Mesenchymal stem cell (in vitro differentiated cells and primary cell): Measurements from ENCODE around the gene MALRD1.
A peak's percentile ranks its signal among the peaks of the same experiment; 100 is the strongest.

Source experiments
- DNase-seq: peaks from one replicate; pipeline ENCODE4 v3.0.0-alpha.2; 2013
- H2AFZ ChIP-seq: one replicate; pipeline ENCODE4 v1.6.1; 2013; ENCODE audit warnings: low read depth, mild to moderate bottlenecking, control low read depth, inconsistent platforms, low read length, moderate library complexity
- H2AK5ac ChIP-seq: 2 replicates; pipeline ENCODE4 v1.6.1; 2013; ENCODE audit warnings: low read length, moderate library complexity, mild to moderate bottlenecking, inconsistent platforms; ENCODE audit not compliant: severe bottlenecking
- H2BK120ac ChIP-seq: one replicate; pipeline ENCODE4 v1.6.1; 2013; ENCODE audit warnings: low read depth, mild to moderate bottlenecking, inconsistent platforms, low read length, moderate library complexity
- H2BK12ac ChIP-seq, 2 experiments: one replicate each; pipeline ENCODE4 v1.6.1; 2013; ENCODE audit warnings: inconsistent platforms in 2 of 2, low read length in 2 of 2, mild to moderate bottlenecking in 2 of 2, moderate library complexity in 2 of 2, control low read depth in 1 of 2
- H2BK15ac ChIP-seq: one replicate; pipeline ENCODE4 v1.6.1; 2013; ENCODE audit warnings: mild to moderate bottlenecking, low read depth, inconsistent platforms; ENCODE audit not compliant: poor library complexity, severe bottlenecking
- H2BK5ac ChIP-seq: 2 replicates; pipeline ENCODE4 v1.6.1; 2013; ENCODE audit warnings: low read depth, mild to moderate bottlenecking, low read length, control low read depth, inconsistent platforms; ENCODE audit not compliant: poor library complexity, severe bottlenecking
- H3K14ac ChIP-seq, 2 experiments: one replicate each; pipeline ENCODE4 v1.6.1; 2013; ENCODE audit warnings: inconsistent platforms in 2 of 2, low read length in 2 of 2, control low read depth in 1 of 2, mild to moderate bottlenecking in 1 of 2, moderate library complexity in 1 of 2
- H3K18ac ChIP-seq, 2 experiments: one replicate each; pipeline ENCODE4 v1.6.1; 2013; ENCODE audit warnings: inconsistent platforms in 2 of 2, low read length in 2 of 2, control low read depth in 1 of 2, low read depth in 1 of 2, mild to moderate bottlenecking in 1 of 2
- H3K23ac ChIP-seq, 2 experiments: one replicate each; pipeline ENCODE4 v1.6.1; 2013; ENCODE audit warnings: inconsistent platforms in 2 of 2, low read length in 2 of 2, mild to moderate bottlenecking in 2 of 2, moderate library complexity in 2 of 2, control low read depth in 1 of 2
- H3K27ac ChIP-seq: 2 replicates; pipeline ENCODE4 v1.5.1; 2013; ENCODE audit warnings: mild to moderate bottlenecking, moderate library complexity, low read length, control low read depth, inconsistent platforms; ENCODE audit not compliant: poor library complexity, severe bottlenecking
- H3K27me3 ChIP-seq, 2 experiments: 2 replicates each; pipeline versions ENCODE4 v1.6.1 to v1.7.0; 2013; ENCODE audit warnings: low read length in 2 of 2, mild to moderate bottlenecking in 2 of 2, moderate library complexity in 2 of 2, control low read depth in 1 of 2, inconsistent platforms in 1 of 2; ENCODE audit not compliant: control insufficient read depth in 1 of 2, insufficient read depth in 1 of 2
- H3K36me3 ChIP-seq, 2 experiments: 2 replicates each; pipeline versions ENCODE4 v1.6.1 to v1.7.0; 2013; ENCODE audit warnings: low read length in 2 of 2, control low read depth in 1 of 2, inconsistent platforms in 1 of 2, low read depth in 1 of 2, mild to moderate bottlenecking in 1 of 2; ENCODE audit not compliant: insufficient read depth in 2 of 2, control insufficient read depth in 1 of 2
- H3K4ac ChIP-seq, 2 experiments: one replicate each; pipeline ENCODE4 v1.6.1; 2013; ENCODE audit warnings: inconsistent platforms in 2 of 2, low read length in 2 of 2, mild to moderate bottlenecking in 2 of 2, moderate library complexity in 2 of 2, control low read depth in 1 of 2, low read depth in 1 of 2
- H3K4me1 ChIP-seq: 2 replicates; pipeline ENCODE4 v1.6.1; 2013; ENCODE audit warnings: low read depth, low read length, control low read depth; ENCODE audit not compliant: control insufficient read depth, insufficient read depth
- H3K4me2 ChIP-seq: 2 replicates; pipeline ENCODE4 v1.6.1; 2013; ENCODE audit warnings: low read length, mild to moderate bottlenecking, inconsistent platforms; ENCODE audit not compliant: poor library complexity, severe bottlenecking
- H3K4me3 ChIP-seq, 2 experiments: 2 replicates each; pipeline versions ENCODE4 v1.5.1 to v1.7.0; 2013; ENCODE audit warnings: low read length in 2 of 2, mild to moderate bottlenecking in 2 of 2, control low read depth in 1 of 2, low read depth in 1 of 2; ENCODE audit not compliant: insufficient read depth in 1 of 2
- H3K79me1 ChIP-seq: replicated peaks from 2 replicates; pipeline ENCODE4 v1.6.1; 2013; ENCODE audit warnings: mild to moderate bottlenecking, control low read depth, low read length, inconsistent platforms; ENCODE audit not compliant: poor library complexity, severe bottlenecking
- H3K9ac ChIP-seq: 2 replicates; pipeline ENCODE4 v1.7.0; 2013; ENCODE audit warnings: mild to moderate bottlenecking, low read length, moderate library complexity
- H3K9me3 ChIP-seq: 2 replicates; pipeline ENCODE4 v1.7.0; 2013; ENCODE audit warnings: mild to moderate bottlenecking, low read length; ENCODE audit not compliant: control insufficient read depth
- H4K8ac ChIP-seq: one replicate; pipeline ENCODE4 v1.6.1; 2013; ENCODE audit warnings: inconsistent platforms, mild to moderate bottlenecking, low read length, moderate library complexity
- H4K91ac ChIP-seq: one replicate; pipeline ENCODE4 v1.6.1; 2013; ENCODE audit warnings: mild to moderate bottlenecking, low read length, inconsistent platforms
- WGBS: methylation state at CpG from one replicate; pipeline ENCODE4 v1.1.7; 2013; ENCODE audit warnings: mixed read lengths; 5-methylcytosine and 5-hydroxymethylcytosine counted together

Gene MALRD1

DNA sequence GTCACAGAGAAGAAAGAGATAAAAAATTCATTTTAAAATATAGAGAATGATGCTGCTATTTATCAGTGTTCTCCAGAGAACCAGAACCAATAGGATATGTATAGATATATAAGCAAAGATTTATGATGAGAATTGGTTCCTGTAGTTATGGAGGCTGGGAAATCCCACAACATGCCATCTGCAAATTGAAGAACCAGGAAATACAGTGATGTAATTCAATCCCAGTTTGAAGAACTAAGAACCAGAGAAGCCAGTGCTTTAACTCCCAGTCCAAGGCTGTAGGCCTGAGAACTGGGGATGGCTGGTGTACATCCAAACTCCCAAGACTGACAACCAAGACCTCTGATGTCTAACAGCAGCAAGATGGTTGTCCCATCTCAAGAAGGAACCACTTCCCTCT, 574.7 kb downstream of the MALRD1 start:
- H3K23ac ChIP-seq: no peak overlapping the region
- H3K18ac ChIP-seq: no peak overlapping the region
- no peak overlapping the region for H2BK15ac ChIP-seq
- H3K27ac ChIP-seq: no peak overlapping the region
- H3K4ac ChIP-seq: no peak overlapping the region
- peak overlapping the region; percentile 42 for H2AFZ ChIP-seq
- no peaks in the 10 kb centered on the region for H3K9me3 ChIP-seq
- no peaks in the 10 kb centered on the region for H3K79me1 ChIP-seq
- H2BK120ac ChIP-seq: no peak overlapping the region
- H4K91ac ChIP-seq: no peak overlapping the region
- no peaks in the 10 kb centered on the region for H3K27me3 ChIP-seq
- H2AK5ac ChIP-seq: no peak overlapping the region
- H3K4me2 ChIP-seq: no peak overlapping the region
- H4K8ac ChIP-seq: no peak overlapping the region
- no peak overlapping the region for H3K14ac ChIP-seq
- no peak overlapping the region for H2BK5ac ChIP-seq
- H3K4me3 ChIP-seq: no peak overlapping the region
- H3K36me3 ChIP-seq: no peaks in the 10 kb centered on the region
- H3K9ac ChIP-seq: no peak overlapping the region
- no peak for DNase-seq
- H3K4me1 ChIP-seq: no peaks in the 10 kb centered on the region
- peak overlapping the region in 1 of 2 experiments; percentile 52 for H2BK12ac ChIP-seq

DNA sequence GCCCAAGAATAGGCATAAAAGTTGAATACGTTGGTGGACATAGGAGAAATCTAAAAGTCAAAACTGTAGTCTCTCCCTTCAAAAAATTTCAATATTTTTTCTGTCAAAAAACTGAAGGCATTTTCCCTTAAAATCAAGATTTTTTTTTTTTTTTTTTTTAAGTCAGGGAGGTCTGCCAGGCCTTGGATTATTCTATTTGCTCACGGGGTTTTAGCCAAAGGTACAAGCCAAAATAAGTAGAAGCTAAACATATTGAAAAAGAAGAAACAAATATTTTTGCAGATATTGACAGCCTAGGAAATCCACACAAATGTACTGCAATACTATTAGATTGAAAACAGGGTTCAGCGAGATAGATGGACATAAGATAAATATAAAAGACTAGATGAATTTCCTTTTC, 577.6 kb downstream of the MALRD1 start:
- Histone ChIP-seq H3K4ac (no peak overlapping the region), H2BK15ac (no peak overlapping the region), H3K9me3 (no peaks in the 10 kb centered on the region), H2AK5ac (no peak overlapping the region), H3K27me3 (no peaks in the 10 kb centered on the region), H3K4me1 (peaks cover 5% of the 10 kb centered on the region), H4K8ac (no peak overlapping the region), H3K14ac (no peak overlapping the region), H4K91ac (no peak overlapping the region), H3K27ac (no peak overlapping the region), H2BK120ac (no peak overlapping the region), H3K18ac (no peak overlapping the region), H3K36me3 (no peaks in the 10 kb centered on the region), H3K4me2 (no peak overlapping the region), H2BK5ac (no peak overlapping the region), H2BK12ac (no peak overlapping the region), H3K4me3 (no peak overlapping the region), H3K79me1 (no peaks in the 10 kb centered on the region), H2AFZ (no peak overlapping the region), H3K23ac (no peak overlapping the region), H3K9ac (no peak overlapping the region)
- DNase-seq: no peak
- no CpG with 5 or more reads among the region's 3 CpGs for WGBS

DNA sequence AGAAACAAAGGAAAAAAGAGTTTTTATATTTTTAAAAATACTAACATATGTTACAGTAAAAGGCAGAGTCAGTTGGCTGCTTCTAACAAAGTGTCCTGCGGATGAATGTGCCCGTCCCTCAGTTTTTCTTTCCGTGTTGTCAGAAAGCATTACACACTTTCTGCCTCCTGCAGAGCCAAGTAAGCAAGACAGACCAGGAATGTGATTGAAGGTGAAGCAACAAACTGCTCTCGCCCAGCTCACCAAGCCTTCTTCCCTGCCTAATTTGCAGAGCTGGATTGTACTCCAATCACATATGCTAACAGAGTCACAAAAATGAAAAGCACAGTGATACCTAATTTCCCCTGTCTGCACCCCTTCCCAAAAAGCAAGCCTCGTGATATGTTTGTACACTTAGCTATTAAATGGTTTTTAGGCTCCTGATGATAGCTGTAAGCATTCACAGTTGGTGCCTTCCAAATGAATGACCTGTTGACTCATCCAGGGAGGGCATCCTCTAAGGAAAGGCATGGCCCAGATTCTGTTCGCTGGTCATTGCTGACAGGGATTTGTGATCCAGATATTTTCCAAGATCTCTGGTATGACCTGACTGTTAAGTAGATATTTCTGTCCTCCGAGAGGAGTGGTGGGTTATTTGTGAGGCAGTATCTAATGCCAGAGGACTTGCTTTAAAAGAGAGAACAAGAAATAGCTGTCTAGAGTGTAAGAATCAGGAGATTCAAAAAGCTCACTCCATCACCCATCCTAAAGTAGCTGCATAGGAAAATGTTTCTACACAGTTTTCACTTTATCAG, 580.4 kb downstream of the MALRD1 start:
- H3K4me2 ChIP-seq: peak overlapping the region; percentile 40
- H2BK15ac ChIP-seq: no peak overlapping the region
- H3K36me3 ChIP-seq: no peaks in the 10 kb centered on the region
- H3K4me3 ChIP-seq: peak overlapping the region in 1 of 2 experiments; percentile 27
- H3K9ac ChIP-seq: peak overlapping the region; percentile 75
- peak overlapping the region; percentile 63 for H2AFZ ChIP-seq
- H3K14ac ChIP-seq: no peak overlapping the region
- H2BK120ac ChIP-seq: no peak overlapping the region
- H3K79me1 ChIP-seq: no peaks in the 10 kb centered on the region
- no peaks in the 10 kb centered on the region for H3K9me3 ChIP-seq
- peak overlapping the region; percentile 38 to 88 for H2BK12ac ChIP-seq
- H3K4ac ChIP-seq: peak overlapping the region in 1 of 2 experiments; percentile 61
- H3K27ac ChIP-seq: peak overlapping the region; percentile 86
- no peak overlapping the region for H2AK5ac ChIP-seq
- WGBS: 73% methylated on average over 7 of the region's 7 CpGs
- H2BK5ac ChIP-seq: no peak overlapping the region
- H3K18ac ChIP-seq: peak overlapping the region; percentile 19 to 76
- peak overlapping the region; percentile 35 for H4K8ac ChIP-seq
- no peaks in the 10 kb centered on the region for H3K27me3 ChIP-seq
- peak; percentile 39 for DNase-seq
- no peak overlapping the region for H3K23ac ChIP-seq
- no peak overlapping the region for H4K91ac ChIP-seq
- H3K4me1 ChIP-seq: peaks cover 5% of the 10 kb centered on the region

DNA sequence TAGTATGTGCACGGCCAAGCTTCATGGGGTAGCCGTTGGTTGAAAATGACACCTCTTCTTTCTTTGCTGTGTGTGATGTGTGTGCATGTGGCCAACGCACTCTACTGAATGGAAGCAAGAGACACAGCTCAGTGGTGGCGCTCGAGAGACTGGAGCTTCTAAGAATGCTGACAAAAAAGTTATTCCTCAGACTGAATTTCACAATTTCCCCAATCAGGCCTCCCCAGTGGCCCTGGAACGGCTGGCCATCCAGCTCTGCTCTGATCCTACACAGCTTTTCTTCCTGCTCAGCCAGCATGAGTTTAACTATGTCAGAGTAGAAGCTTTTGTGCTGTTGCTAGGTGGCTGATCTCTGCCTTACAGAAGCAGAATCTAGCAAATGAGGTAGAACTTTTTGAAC, 581.0 kb downstream of the MALRD1 start:
- DNase-seq: peak; percentile 71
- Histone ChIP-seq H4K91ac (no peak overlapping the region), H3K4ac (peak overlapping the region in 1 of 2 experiments; percentile 54), H2BK12ac (no peak overlapping the region), H3K4me2 (no peak overlapping the region), H2BK120ac (peak overlapping the region; percentile 44), H2BK5ac (no peak overlapping the region), H3K79me1 (no peaks in the 10 kb centered on the region), H3K23ac (no peak overlapping the region), H3K14ac (no peak overlapping the region), H2AK5ac (no peak overlapping the region), H3K9ac (peak overlapping the region; percentile 75), H3K18ac (no peak overlapping the region), H3K27ac (peak overlapping the region; percentile 86), H3K4me3 (peak overlapping the region in 1 of 2 experiments; percentile 27), H2BK15ac (no peak overlapping the region), H3K4me1 (peaks cover 5% of the 10 kb centered on the region), H3K9me3 (no peaks in the 10 kb centered on the region), H3K27me3 (no peaks in the 10 kb centered on the region), H4K8ac (no peak overlapping the region), H2AFZ (no peak overlapping the region), H3K36me3 (no peaks in the 10 kb centered on the region)
- WGBS: 96% methylated on average over 2 of the region's 6 CpGs
